Renal cortical epithelial cell (primary cell): ENCODE measurements around the gene MCF2L2. TPM values are rescaled to one million over a fixed set of nuclear protein-coding genes. Genes with fewer than 3 reads are reported as not detected.

Experiments used
- DNase-seq: peaks from one replicate; pipeline ENCODE4 v3.0.0-alpha.2; 2011; ENCODE audit warnings: low read depth
- total RNA-seq: library from RNA; depleted of rRNA; stranded (reverse); fragments of >200 nt; gene quantifications from 2 replicates; pipeline ENCODE4 v1.2.3, GENCODE V29; 2014

The MCF2L2 gene
- total RNA-seq, 1 donor from 2014 or later = 0.25 TPM

- DNase-seq = peak; percentile 86
These were observed 133.2 kb downstream of the MCF2L2 start for GRCh38 chr3:183295211-183295610.

- no peak for DNase-seq
These were observed 134.5 kb downstream of the MCF2L2 start for GRCh38 chr3:183293966-183294365.

GRCh38 chr3:183291497-183292031 lies 136.9 kb downstream of the MCF2L2 start:
- DNase-seq = no peak

DNA sequence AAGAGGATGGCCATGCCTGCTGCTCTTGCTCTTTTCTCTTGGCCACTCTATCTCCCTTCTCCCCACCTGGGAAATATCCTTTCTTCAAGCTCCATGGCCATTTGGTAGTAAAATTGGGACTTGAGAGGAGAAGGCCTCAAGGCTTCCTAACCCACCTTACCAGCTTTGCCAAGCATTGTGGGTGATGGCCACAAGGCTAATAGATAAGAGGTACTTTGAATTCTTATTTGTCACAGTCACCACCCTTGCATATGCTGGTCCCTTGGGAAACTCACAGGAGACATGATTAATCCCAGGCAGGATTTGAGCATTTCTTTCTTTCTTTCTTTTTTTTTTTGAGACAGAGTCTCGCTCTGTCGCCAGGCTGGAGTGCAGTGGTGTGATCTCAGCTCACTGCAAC lies 138.2 kb downstream of the MCF2L2 start:
- no peak for DNase-seq

- no peak for DNase-seq
These were observed 140.3 kb downstream of the MCF2L2 start for GRCh38 chr3:183288117-183288516.

DNA sequence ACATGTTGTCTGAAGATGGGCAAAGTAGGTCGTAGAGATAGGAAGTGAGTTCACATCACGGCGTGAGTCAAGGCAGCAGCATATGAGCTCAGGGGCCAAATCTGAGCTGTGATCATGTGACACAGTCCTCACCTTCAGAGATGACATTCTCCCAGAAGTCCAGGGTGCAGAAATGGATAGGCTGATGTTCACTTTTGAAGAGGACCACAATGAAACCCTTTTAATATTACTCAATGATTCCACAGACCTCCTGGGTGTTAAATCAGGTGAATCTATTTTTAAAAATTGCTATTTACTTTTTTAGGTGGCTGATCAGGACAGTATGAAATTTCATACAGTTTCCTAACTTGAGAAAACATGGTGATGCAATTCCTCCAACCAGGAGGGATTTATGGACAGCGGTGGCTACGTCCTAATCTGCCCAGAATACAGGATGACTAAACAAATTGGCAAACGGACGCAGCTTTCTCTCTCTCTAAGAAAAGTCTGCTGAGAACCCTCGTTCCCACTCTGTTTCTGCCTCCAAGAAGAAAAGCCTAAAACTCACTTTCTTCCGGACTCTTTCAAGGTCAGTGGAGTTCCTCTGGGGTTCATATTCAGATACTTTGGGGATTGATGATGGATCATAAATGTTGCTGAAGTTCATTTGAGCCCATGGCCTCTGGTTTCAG lies 141.0 kb downstream of the MCF2L2 start:
- no peak for DNase-seq

DNA sequence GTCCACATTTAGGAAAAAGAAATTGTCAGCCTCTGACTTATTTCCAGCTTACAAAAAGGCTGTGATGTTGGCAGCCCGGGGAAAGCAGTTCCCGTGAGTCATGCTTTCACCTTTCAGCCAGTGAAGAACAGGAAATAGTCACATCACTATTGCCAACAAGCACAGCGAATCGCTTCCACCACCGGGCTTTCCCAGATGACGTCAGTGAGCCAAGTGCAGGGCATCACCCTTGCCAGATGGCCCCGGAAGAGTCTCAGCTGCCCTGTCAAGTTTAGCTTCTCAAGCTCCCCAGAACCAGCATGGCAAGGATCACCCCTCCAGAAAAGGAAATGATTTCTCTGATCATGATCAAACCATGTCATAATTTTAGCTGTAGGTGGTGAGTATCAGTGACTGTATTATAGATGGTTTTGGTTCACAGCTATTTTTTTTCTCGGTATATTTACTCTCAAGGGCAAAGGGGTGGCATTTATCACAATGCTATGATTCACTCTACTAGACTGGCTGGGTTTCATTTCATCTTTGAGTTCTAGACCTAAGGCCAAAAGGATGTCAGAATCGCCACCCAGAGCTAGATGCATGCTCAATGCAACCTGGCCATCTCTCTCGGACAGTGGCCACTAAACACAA lies 142.5 kb downstream of the MCF2L2 start:
- peak; percentile 99 for DNase-seq

- no peak for DNase-seq
These were observed 143.1 kb downstream of the MCF2L2 start for GRCh38 chr3:183285318-183285717.

DNA sequence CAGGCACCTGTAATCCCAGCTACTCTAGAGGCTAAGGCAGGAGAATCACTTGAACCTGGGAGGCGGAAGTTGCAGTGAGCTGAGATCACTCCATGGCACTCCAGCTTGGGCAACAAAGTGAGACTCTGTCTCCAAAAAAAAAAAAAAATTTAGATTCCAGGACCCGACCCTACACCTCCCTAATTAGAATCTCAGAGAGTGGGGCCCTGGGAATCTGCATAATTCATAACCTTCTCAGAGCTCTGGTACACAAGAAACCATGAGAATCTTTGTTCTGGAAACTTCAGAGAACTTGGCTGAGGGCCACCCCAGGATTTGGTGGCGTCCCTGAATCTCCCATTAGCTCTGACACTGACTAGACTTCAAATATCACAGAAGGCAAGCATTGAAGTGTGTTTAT lies 143.8 kb downstream of the MCF2L2 start:
- no peak for DNase-seq

- DNase-seq = no peak
These were observed 144.5 kb downstream of the MCF2L2 start for GRCh38 chr3:183283886-183284285.

- no peak for DNase-seq
These were observed 147.2 kb downstream of the MCF2L2 start for GRCh38 chr3:183281126-183281797.

DNA sequence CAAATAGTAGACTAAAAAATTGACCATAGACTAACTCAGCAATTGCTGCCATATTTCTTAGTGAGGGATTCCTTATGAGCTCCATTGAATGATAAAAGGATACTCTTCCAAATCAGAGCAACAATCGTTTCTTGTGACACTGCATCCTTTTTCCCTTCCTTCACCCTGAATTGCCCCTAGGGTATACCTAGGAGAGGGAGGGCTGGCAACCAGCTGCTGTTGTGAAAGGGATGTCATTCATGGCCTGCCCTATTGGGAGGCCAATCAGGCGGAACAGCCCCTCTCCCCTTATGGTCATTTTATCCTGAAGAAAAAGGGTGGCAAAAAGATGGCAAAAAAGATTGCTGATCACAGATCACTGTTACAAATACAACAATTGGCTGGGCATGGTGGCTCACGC lies 149.0 kb downstream of the MCF2L2 start:
- DNase-seq = no peak

- peak; percentile 73 for DNase-seq
These were observed 149.8 kb downstream of the MCF2L2 start for GRCh38 chr3:183278479-183279088.

- no peak for DNase-seq
These were observed 151.2 kb downstream of the MCF2L2 start for GRCh38 chr3:183277260-183277659.

DNA sequence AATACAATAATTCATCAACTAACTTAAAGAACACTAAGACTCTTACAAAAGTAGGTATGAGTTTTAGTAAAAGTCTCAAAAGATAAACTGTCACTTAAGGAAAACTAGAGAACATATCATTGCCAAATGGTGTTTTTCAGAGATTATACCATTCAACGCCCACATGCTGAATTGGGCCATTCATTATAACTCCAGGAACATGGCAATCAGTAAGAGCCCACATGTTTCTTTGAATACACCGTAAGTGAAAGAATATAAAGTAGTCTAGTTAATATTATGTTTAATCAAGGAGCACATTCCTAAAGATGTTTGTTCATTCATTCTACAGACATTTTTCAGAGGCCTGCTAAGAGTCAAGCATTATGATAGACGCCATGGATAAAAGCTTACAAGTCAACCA lies 152.5 kb downstream of the MCF2L2 start:
- no peak for DNase-seq

GRCh38 chr3:183275418-183275817 lies 153.0 kb downstream of the MCF2L2 start:
- DNase-seq = no peak

DNA sequence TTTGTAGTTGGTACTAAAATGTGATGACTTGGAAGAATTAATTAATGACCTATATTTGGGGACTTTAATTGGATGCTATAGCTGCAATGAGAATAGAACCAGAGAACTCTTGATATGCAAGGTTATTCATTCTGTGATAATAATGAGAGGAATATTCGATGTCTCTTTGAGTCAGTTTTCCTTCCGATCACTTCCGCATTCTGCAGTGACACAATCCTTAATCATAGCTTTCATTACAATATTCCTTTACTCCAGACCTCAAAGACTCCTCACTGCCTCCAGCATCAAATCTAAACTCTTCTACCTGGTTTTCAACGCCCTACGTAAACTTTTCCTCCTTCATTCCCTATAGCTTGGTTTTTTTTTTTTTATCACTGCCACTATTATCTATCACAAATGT lies 153.8 kb downstream of the MCF2L2 start:
- DNase-seq = peak; percentile 52

- DNase-seq = no peak
These were observed 155.6 kb downstream of the MCF2L2 start for GRCh38 chr3:183272791-183273190.

- no peak for DNase-seq
These were observed 156.3 kb downstream of the MCF2L2 start for GRCh38 chr3:183272142-183272541.

- DNase-seq = no peak
These were observed 158.1 kb downstream of the MCF2L2 start for GRCh38 chr3:183270344-183270743.

DNA sequence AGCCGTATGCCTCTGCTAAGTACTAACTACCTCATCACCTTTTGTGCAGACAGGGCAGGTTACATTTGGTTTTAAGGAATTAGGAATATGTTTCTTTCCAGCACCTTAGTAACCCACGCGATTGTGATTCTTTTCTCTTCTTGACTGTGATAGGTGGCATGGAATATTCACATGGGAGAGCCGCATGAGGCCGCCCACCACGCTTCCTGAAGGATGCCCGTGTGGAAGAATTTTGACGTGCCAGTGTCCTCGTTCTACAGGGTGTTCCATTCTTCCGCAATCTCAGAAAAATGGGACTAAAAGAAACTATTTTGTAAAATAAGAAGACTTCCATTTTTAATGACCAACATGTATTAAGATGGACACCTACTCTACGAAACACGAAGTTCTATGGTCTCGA lies 159.1 kb downstream of the MCF2L2 start:
- DNase-seq = no peak

- no peak for DNase-seq
These were observed 160.1 kb downstream of the MCF2L2 start for GRCh38 chr3:183268366-183268765.
